H9 (cell line): ENCODE data around the gene WDR70. TPM values are rescaled to one million over a fixed set of nuclear protein-coding genes. Genes with fewer than 3 reads are reported as not detected.
"Not testable (repeated sequence)": the region's sequence is repeated elsewhere in the genome, so short reads cannot be mapped to it uniquely, and the experiment has no call there.

Experiments used
- DNase-seq: peaks from one replicate; pipeline ENCODE4 v3.0.0-alpha.2; 2017
- H2AFZ ChIP-seq: one replicate; pipeline ENCODE4 v1.6.1; 2013; ENCODE audit warnings: mild to moderate bottlenecking, low read length, control low read depth, moderate library complexity
- H2AK5ac ChIP-seq: 2 replicates; pipeline ENCODE4 v1.6.1; 2013; ENCODE audit warnings: low read length, control low read depth, mixed read lengths; ENCODE audit not compliant: insufficient read length
- H2BK120ac ChIP-seq: one replicate; pipeline ENCODE4 v1.6.1; 2013; ENCODE audit warnings: low read depth, mild to moderate bottlenecking, low read length, control low read depth, inconsistent platforms; ENCODE audit not compliant: poor library complexity, severe bottlenecking
- H2BK12ac ChIP-seq: 2 replicates; pipeline ENCODE4 v1.6.1; 2013; ENCODE audit warnings: low read length, control low read depth, mixed read lengths, low read depth; ENCODE audit not compliant: insufficient read length
- H2BK15ac ChIP-seq: 2 replicates; pipeline ENCODE4 v1.6.1; 2013; ENCODE audit warnings: low read depth, low read length, control low read depth
- H2BK20ac ChIP-seq: one replicate; pipeline ENCODE4 v1.6.1; 2013; ENCODE audit warnings: low read depth, mild to moderate bottlenecking, low read length, control low read depth, inconsistent platforms; ENCODE audit not compliant: poor library complexity, severe bottlenecking
- H2BK5ac ChIP-seq: 2 replicates; pipeline ENCODE4 v1.6.1; 2013; ENCODE audit warnings: low read length, control low read depth, mixed read lengths; ENCODE audit not compliant: insufficient read length
- H3K14ac ChIP-seq: 2 replicates; pipeline ENCODE4 v1.6.1; 2013; ENCODE audit warnings: low read length, control low read depth; ENCODE audit not compliant: insufficient read depth
- H3K18ac ChIP-seq: 2 replicates; pipeline ENCODE4 v1.6.1; 2013; ENCODE audit warnings: low read depth, mild to moderate bottlenecking, mixed read lengths, low read length, control low read depth; ENCODE audit not compliant: insufficient read length
- H3K23ac ChIP-seq: 2 replicates; pipeline ENCODE4 v1.6.1; 2013; ENCODE audit warnings: low read length, control low read depth, mixed read lengths, low read depth; ENCODE audit not compliant: insufficient read length
- H3K23me2 ChIP-seq: 2 replicates; pipeline ENCODE4 v1.6.1; 2013; ENCODE audit warnings: low read depth, mild to moderate bottlenecking, mixed read lengths, low read length, control low read depth; ENCODE audit not compliant: insufficient read length, poor library complexity, severe bottlenecking
- H3K27ac ChIP-seq: 2 replicates; pipeline ENCODE4 v1.5.1; 2013; ENCODE audit warnings: low read length, control low read depth, mixed read lengths, low read depth; ENCODE audit not compliant: insufficient read length
- H3K27me3 ChIP-seq: 2 replicates; pipeline ENCODE4 v1.6.1; 2013; ENCODE audit warnings: low read length, control low read depth, inconsistent platforms; ENCODE audit not compliant: insufficient read depth
- H3K4ac ChIP-seq: 2 replicates; pipeline ENCODE4 v1.6.1; 2013; ENCODE audit warnings: low read depth, mild to moderate bottlenecking, control low read depth, inconsistent platforms, low read length, moderate library complexity
- H3K4me1 ChIP-seq: 2 replicates; pipeline ENCODE4 v1.6.1; 2013; ENCODE audit warnings: low read length, control low read depth, inconsistent platforms; ENCODE audit not compliant: insufficient read depth
- H3K4me2 ChIP-seq: 2 replicates; pipeline ENCODE4 v1.6.1; 2013; ENCODE audit warnings: low read length, control low read depth, mixed read lengths; ENCODE audit not compliant: insufficient read length, insufficient read depth
- H3K56ac ChIP-seq: 2 replicates; pipeline ENCODE4 v1.6.1; 2013; ENCODE audit warnings: low read depth, mild to moderate bottlenecking, mixed read lengths, low read length, control low read depth; ENCODE audit not compliant: insufficient read length
- H3K79me1 ChIP-seq: 2 replicates; pipeline ENCODE4 v1.6.1; 2013; ENCODE audit warnings: low read depth, mild to moderate bottlenecking, moderate library complexity, low read length, control low read depth, inconsistent platforms; ENCODE audit not compliant: insufficient read depth, poor library complexity, severe bottlenecking
- H3K79me2 ChIP-seq: 2 replicates; pipeline ENCODE4 v1.6.1; 2013; ENCODE audit warnings: low read length, control low read depth, inconsistent platforms; ENCODE audit not compliant: insufficient read depth
- H3K9ac ChIP-seq: 2 replicates; pipeline ENCODE4 v1.6.1; 2013; ENCODE audit warnings: low read length, control low read depth, mixed read lengths; ENCODE audit not compliant: insufficient read length; ENCODE audit errors: extremely low read depth
- H3K9me3 ChIP-seq: one replicate; pipeline ENCODE4 v1.6.1; 2013; ENCODE audit warnings: low read depth, low read length, inconsistent platforms; ENCODE audit not compliant: control insufficient read depth
- H3T11ph ChIP-seq: one replicate; pipeline ENCODE4 v1.6.1; 2013; ENCODE audit warnings: mild to moderate bottlenecking, low read length, control low read depth, inconsistent platforms
- H4K20me1 ChIP-seq: one replicate; pipeline ENCODE4 v1.6.1; 2013; ENCODE audit not compliant: control insufficient read depth, insufficient read length, insufficient read depth
- H4K5ac ChIP-seq: 2 replicates; pipeline ENCODE4 v1.6.1; 2013; ENCODE audit warnings: low read depth, mild to moderate bottlenecking, mixed read lengths, low read length, control low read depth; ENCODE audit not compliant: insufficient read length
- H4K8ac ChIP-seq: replicated peaks from 2 replicates; pipeline ENCODE4 v1.6.1; 2013; ENCODE audit warnings: low read length, control low read depth, mixed read lengths, low read depth; ENCODE audit not compliant: insufficient read length
- H4K91ac ChIP-seq: 2 replicates; pipeline ENCODE4 v1.6.1; 2013; ENCODE audit warnings: low read depth, mild to moderate bottlenecking, moderate library complexity, mixed read lengths, low read length, control low read depth; ENCODE audit not compliant: insufficient read length
- H3K27ac Mint-ChIP-seq, 3 experiments: 2 replicates in 2 of 3; 3 replicates in 1 of 3; pipeline ENCODE4 v1.8.0; 2020 to 2021; ENCODE audit warnings: mixed read lengths in 3 of 3, mild to moderate bottlenecking in 1 of 3, moderate library complexity in 1 of 3
- H3K27me3 Mint-ChIP-seq: 2 replicates; pipeline ENCODE4 v1.8.0; 2021; ENCODE audit warnings: low read depth, mild to moderate bottlenecking, moderate library complexity, mixed read lengths
- H3K36me3 Mint-ChIP-seq, 3 experiments: 2 replicates in 2 of 3; 3 replicates in 1 of 3; pipeline ENCODE4 v1.8.0; 2020 to 2021; ENCODE audit warnings: low read depth in 3 of 3, mixed read lengths in 3 of 3; ENCODE audit not compliant: insufficient read depth in 1 of 3
- H3K4me1 Mint-ChIP-seq, 2 experiments: 2 replicates each; pipeline ENCODE4 v1.8.0; 2020; ENCODE audit warnings: mixed read lengths in 2 of 2
- H3K4me3 Mint-ChIP-seq, 2 experiments: 2 replicates in 1 of 2; 3 replicates in 1 of 2; pipeline ENCODE4 v1.8.0; 2020 to 2021; ENCODE audit warnings: mild to moderate bottlenecking in 2 of 2, mixed read lengths in 2 of 2, moderate library complexity in 1 of 2
- H3K9me3 Mint-ChIP-seq, 2 experiments: 2 replicates in 1 of 2; 3 replicates in 1 of 2; pipeline ENCODE4 v1.8.0; 2020; ENCODE audit warnings: mild to moderate bottlenecking in 2 of 2, mixed read lengths in 2 of 2, moderate library complexity in 1 of 2
- CTCF ChIP-seq: fragments of 200-600 bp; sonication (generic); conservative IDR thresholded peaks from 3 replicates; pipeline ENCODE4 v1.8.0; 2021; ENCODE audit warnings: antibody characterized with exemption, mild to moderate bottlenecking
- WGBS: extraction: QIAGEN DNeasy Blood & Tissue Kit; methylation state at CpG from one replicate; pipeline ENCODE4 v1.1.7; 2013; ENCODE audit warnings: missing lambda C conversion rate, low lambda C conversion rate, mixed read lengths; ENCODE audit not compliant: insufficient read length; ENCODE audit errors: extremely low coverage; 5-methylcytosine and 5-hydroxymethylcytosine counted together
- total RNA-seq: library from RNA; stranded (reverse); gene quantifications from 2 replicates; pipeline ENCODE4 v1.2.1, GENCODE V29; 2021

The WDR70 gene
- total RNA-seq, 1 experiment from 2014 or later: 38.1 TPM

GRCh38 chr5:37517686-37518085, 138.6 kb downstream of the WDR70 start:
- Histone ChIP-seq H3K14ac (no peak overlapping the region), H3K79me2 (no peaks in the 10 kb centered on the region), H2BK120ac (no peak overlapping the region), H3K23ac (no peak overlapping the region), H2BK5ac (no peak overlapping the region), H2AFZ (no peak overlapping the region), H3K9ac (no peak overlapping the region), H4K8ac (no peak overlapping the region), H3K4me1 (no peaks in the 10 kb centered on the region), H3T11ph (no peak overlapping the region), H4K20me1 (no peaks in the 10 kb centered on the region), H3K9me3 (no peaks in the 10 kb centered on the region), H2AK5ac (no peak overlapping the region), H3K18ac (no peak overlapping the region), H3K4me2 (no peak overlapping the region), H2BK20ac (no peak overlapping the region), H4K5ac (no peak overlapping the region), H3K27ac (no peak overlapping the region), H4K91ac (no peak overlapping the region), H3K23me2 (no peaks in the 10 kb centered on the region), H3K27me3 (no peaks in the 10 kb centered on the region), H3K56ac (no peak overlapping the region), H3K79me1 (no peaks in the 10 kb centered on the region), H3K4ac (no peak overlapping the region), H2BK15ac (no peak overlapping the region), H2BK12ac (no peak overlapping the region)
- Mint-ChIP-seq H3K27ac (no peak overlapping the region), H3K9me3 (peaks cover 27 to 33% of the 10 kb centered on the region in 2 experiments), H3K27me3 (no peaks in the 10 kb centered on the region), H3K36me3 (peaks cover 22 to 36% (median 33%) of the 10 kb centered on the region in 3 experiments), H3K4me1 (no peaks in the 10 kb centered on the region), H3K4me3 (no peak overlapping the region)
- DNase-seq: no peak
- no CpG with 5 or more reads among the region's 3 CpGs for WGBS
- TF ChIP-seq CTCF: no peak

- not testable (repeated sequence) for H2BK5ac ChIP-seq, H4K8ac ChIP-seq, H3K79me2 ChIP-seq, H3K27me3 ChIP-seq, H3K56ac ChIP-seq, H3K4ac ChIP-seq, H4K20me1 ChIP-seq, H3K18ac ChIP-seq, H3K23me2 ChIP-seq, H3K9ac ChIP-seq, H2BK120ac ChIP-seq, H3K27ac Mint-ChIP-seq, H3K27me3 Mint-ChIP-seq, H2BK15ac ChIP-seq, H4K91ac ChIP-seq, H3T11ph ChIP-seq, H3K4me1 Mint-ChIP-seq, H2AK5ac ChIP-seq, H3K79me1 ChIP-seq, H2AFZ ChIP-seq, H2BK12ac ChIP-seq, H4K5ac ChIP-seq, H3K4me1 ChIP-seq, H3K23ac ChIP-seq, H3K9me3 ChIP-seq, H3K4me3 Mint-ChIP-seq, H3K4me2 ChIP-seq, H3K14ac ChIP-seq, H3K27ac ChIP-seq, DNase-seq, H2BK20ac ChIP-seq
- no CpG with 5 or more reads among the region's 5 CpGs for WGBS
- peaks cover 29 to 35% of the 10 kb centered on the region in 2 experiments for H3K9me3 Mint-ChIP-seq
- peaks cover 23 to 42% (median 36%) of the 10 kb centered on the region in 3 experiments for H3K36me3 Mint-ChIP-seq
Measured at GRCh38 chr5:37518356-37518755, 139.2 kb downstream of the WDR70 start.
